Activated naive CD8-positive, alpha-beta T cell treated with anti-CD3 and anti-CD28 coated beads, Interleukin-2, amount 10 ng/mL, durations not matched to agents 7 days and 5 days (primary cell): ENCODE results near the gene VIT. TPM values are rescaled to one million over a fixed set of nuclear protein-coding genes. Genes with fewer than 3 reads are reported as not detected.
A peak's percentile ranks its signal among the peaks of the same experiment; 100 is the strongest.
"Not testable (repeated sequence)": the region's sequence is repeated elsewhere in the genome, so short reads cannot be mapped to it uniquely, and the experiment has no call there.

Experiments used
- ATAC-seq: fragments of 150-1000 bp; cut with Tn5 transposase; one replicate; pipeline ENCODE4 v1.10.0; 2021; ENCODE audit warnings: low read depth, moderate library complexity
- POLR2A ChIA-PET: fragments of 350-600 bp; sonication (Branson Sonifier 250); formaldehyde crosslinking; loops from one replicate; lab custom pipeline; 2021; ENCODE audit warnings: antibody characterized with exemption; lab: Charles Lee
- DNase-seq: peaks from one replicate; pipeline ENCODE4 v3.0.0; 2021
- H3K27ac Mint-ChIP-seq: one replicate; pipeline ENCODE4 v1.8.0; 2022; ENCODE audit warnings: mild to moderate bottlenecking, mixed read lengths
- H3K27me3 Mint-ChIP-seq: one replicate; pipeline ENCODE4 v1.8.0; 2022; ENCODE audit warnings: mild to moderate bottlenecking, moderate library complexity, mixed read lengths
- H3K36me3 Mint-ChIP-seq: one replicate; pipeline ENCODE4 v1.8.0; 2021; ENCODE audit warnings: mild to moderate bottlenecking, mixed read lengths
- H3K4me1 Mint-ChIP-seq: one replicate; pipeline ENCODE4 v1.8.0; 2021; ENCODE audit warnings: mixed read lengths
- H3K4me3 Mint-ChIP-seq: one replicate; pipeline ENCODE4 v1.8.0; 2022; ENCODE audit warnings: mild to moderate bottlenecking, moderate library complexity, mixed read lengths
- H3K9me3 Mint-ChIP-seq: one replicate; pipeline ENCODE4 v1.8.0; 2021; ENCODE audit warnings: mixed read lengths
- total RNA-seq, 2 experiments: library from RNA; stranded (reverse); gene quantifications; one replicate each; pipeline ENCODE4 v1.2.3, GENCODE V29; 2021

The VIT gene
- total RNA-seq, 2 experiments from 2014 or later: not detected

DNA sequence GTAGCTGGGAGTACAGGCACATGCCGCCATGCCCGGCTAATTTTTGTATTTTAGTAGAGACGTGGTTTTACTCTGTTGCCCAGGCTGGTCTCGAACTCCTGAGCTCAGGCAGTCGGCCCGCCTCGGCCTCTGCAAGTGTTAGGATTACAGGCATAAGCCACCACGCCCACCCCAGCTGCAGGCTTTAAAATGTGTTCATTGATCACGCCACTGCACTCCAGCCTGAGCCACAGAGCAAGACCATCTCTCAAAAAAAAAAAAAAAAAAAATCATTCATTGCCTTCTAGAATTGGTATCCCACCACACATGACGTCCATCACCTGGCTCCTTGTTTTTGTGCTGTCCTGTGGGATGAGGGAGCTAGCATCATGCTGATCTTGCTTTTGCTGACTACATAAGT, 127.4 kb downstream of the VIT start:
- Mint-ChIP-seq H3K27ac (no peak overlapping the region), H3K4me1 (no peaks in the 10 kb centered on the region), H3K9me3 (no peaks in the 10 kb centered on the region), H3K36me3 (no peaks in the 10 kb centered on the region), H3K4me3 (no peak overlapping the region), H3K27me3 (peaks cover 9% of the 10 kb centered on the region)
- ATAC-seq (no peak), DNase-seq (no peak)
- POLR2A ChIA-PET: no interaction called here

DNA sequence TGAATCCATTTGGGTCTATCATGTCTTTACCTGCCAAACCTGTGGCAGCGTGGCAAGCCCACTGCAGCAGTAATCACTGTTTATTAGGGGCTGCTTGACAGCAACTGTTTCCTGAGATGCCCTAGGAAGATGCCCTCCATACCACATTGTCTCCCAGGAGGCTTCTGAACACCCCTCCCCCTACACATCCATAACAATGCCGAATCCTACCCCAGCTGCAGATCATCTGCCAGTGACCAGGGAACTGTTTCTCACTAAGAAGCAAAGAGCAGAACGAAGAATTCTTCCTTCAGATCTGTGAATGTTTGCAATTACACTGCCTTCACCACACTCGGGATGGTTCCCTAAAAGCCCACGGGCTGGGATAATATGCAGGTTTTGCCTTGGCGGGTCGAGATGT, 127.8 kb downstream of the VIT start:
- no peak overlapping the region for H3K27ac Mint-ChIP-seq
- H3K4me3 Mint-ChIP-seq: no peak overlapping the region
- H3K36me3 Mint-ChIP-seq: no peaks in the 10 kb centered on the region
- ATAC-seq (no peak), DNase-seq (no peak)
- no peaks in the 10 kb centered on the region for H3K9me3 Mint-ChIP-seq
- H3K27me3 Mint-ChIP-seq: peaks cover 11% of the 10 kb centered on the region
- POLR2A ChIA-PET: no interaction called here
- no peaks in the 10 kb centered on the region for H3K4me1 Mint-ChIP-seq

DNA sequence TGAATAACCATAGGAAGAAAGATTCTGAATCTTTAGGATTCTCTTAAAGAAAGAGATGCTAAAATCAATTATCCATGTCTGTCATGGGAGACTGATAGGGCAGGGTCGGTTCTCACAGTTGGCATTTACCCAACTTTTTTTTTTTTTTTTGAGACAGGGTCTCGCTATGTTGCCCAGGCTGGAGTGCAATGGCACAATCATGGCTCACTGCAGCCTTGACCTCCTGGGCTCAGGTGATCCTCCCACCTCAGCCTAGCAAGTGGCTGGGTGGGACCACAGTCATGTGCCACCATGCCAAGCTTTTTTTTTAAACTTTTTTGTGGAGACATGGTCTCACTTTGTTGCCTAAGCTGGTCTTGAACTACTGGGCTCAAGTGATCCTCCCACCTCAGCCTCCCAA, 128.2 kb downstream of the VIT start:
- POLR2A ChIA-PET, H3K4me3 Mint-ChIP-seq, H3K27ac Mint-ChIP-seq, ATAC-seq, DNase-seq, H3K9me3 Mint-ChIP-seq, H3K36me3 Mint-ChIP-seq, H3K4me1 Mint-ChIP-seq: not testable (repeated sequence)
- peaks cover 11% of the 10 kb centered on the region for H3K27me3 Mint-ChIP-seq

DNA sequence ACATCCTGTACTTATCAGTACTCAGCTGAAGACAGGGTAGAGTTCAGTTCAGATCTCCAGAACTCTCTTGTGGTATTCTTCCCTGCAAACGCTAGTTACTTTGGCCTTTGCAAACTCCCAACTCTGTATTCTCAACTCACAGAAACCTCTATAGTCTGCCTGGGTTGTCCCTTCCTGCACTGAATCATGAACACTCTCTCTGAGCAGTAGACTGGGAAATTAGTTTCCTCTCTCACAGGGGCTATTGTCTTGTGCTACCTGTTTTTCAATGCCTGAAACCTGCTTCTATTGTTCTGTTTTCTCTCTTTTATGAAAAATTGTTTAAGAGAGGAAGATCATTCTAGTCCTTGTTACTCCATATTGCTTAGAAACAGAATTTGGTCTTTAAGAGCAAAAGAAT, 134.7 kb downstream of the VIT start:
- Mint-ChIP-seq H3K36me3 (no peaks in the 10 kb centered on the region), H3K27ac (no peak overlapping the region), H3K4me3 (no peak overlapping the region), H3K4me1 (peaks cover 6% of the 10 kb centered on the region), H3K27me3 (peaks cover 18% of the 10 kb centered on the region), H3K9me3 (peaks cover 2% of the 10 kb centered on the region)
- POLR2A ChIA-PET: no interaction called here
- ATAC-seq (no peak), DNase-seq (no peak)

DNA sequence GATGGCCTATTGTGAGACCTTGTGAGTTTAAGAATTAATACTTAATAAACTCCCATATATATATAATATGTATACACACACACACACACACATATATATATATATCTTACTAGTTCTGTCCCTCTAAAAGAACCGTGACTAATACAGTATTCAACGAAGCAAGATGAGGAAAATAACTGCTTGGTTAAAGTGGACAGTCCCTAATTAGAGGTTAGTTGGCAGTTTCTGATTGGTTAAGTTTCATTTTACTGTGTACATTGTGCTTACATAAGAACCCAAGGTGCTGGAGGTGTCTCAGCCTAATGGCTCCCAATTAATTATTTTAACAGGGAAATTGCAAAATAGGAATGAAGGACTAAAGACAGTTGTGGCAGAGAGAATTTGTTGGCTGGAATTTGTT, 137.7 kb downstream of the VIT start:
- DNase-seq (no peak), ATAC-seq (no peak)
- no peak overlapping the region for H3K4me3 Mint-ChIP-seq
- H3K27ac Mint-ChIP-seq: no peak overlapping the region
- H3K9me3 Mint-ChIP-seq: peaks cover 2% of the 10 kb centered on the region
- H3K36me3 Mint-ChIP-seq: no peaks in the 10 kb centered on the region
- POLR2A ChIA-PET: no interaction called here
- peaks cover 6% of the 10 kb centered on the region for H3K4me1 Mint-ChIP-seq
- H3K27me3 Mint-ChIP-seq: peaks cover 7% of the 10 kb centered on the region

DNA sequence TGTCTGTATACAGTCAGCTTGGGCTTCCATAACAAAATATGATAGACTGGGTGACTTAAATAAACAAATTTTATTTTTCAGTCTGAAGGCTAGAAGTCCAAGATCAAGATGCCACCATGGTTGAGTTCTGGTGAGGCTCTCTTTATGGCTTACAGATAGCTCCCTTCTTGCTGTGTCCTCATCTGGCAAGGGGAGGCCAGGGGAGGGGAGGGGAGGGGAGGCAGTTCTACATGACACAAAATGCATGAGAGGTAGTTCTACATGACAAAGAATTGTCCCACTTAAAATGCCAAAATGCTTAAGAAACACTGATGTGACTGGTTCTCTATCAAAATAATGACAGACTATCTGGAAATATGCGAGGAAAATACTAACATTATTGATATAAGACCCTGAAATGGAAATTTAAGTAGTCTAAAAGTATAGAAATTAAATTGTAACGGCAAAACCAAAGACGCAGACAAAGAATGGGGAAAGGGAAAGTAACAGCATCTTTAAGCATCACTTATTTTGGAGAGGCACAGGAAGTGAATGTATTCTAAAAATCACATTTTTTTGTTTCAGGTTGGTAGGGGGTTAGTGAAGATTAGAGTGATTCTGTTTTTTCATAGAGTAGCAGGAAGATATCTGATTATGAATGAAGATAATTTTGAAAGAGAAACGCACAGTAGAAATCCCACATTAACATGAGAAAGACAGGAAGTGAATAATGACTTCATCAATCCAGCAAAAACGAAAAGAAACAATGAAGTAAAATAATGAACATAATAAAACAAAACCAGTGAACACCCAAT, 138.4 kb downstream of the VIT start:
- Mint-ChIP-seq H3K27ac (peak overlapping the region; percentile 49), H3K36me3 (no peaks in the 10 kb centered on the region), H3K27me3 (peaks cover 7% of the 10 kb centered on the region), H3K9me3 (peaks cover 2% of the 10 kb centered on the region), H3K4me3 (peak overlapping the region; percentile 21), H3K4me1 (peaks cover 6% of the 10 kb centered on the region)
- POLR2A ChIA-PET: no interaction called here
- DNase-seq (no peak), ATAC-seq (no peak)

DNA sequence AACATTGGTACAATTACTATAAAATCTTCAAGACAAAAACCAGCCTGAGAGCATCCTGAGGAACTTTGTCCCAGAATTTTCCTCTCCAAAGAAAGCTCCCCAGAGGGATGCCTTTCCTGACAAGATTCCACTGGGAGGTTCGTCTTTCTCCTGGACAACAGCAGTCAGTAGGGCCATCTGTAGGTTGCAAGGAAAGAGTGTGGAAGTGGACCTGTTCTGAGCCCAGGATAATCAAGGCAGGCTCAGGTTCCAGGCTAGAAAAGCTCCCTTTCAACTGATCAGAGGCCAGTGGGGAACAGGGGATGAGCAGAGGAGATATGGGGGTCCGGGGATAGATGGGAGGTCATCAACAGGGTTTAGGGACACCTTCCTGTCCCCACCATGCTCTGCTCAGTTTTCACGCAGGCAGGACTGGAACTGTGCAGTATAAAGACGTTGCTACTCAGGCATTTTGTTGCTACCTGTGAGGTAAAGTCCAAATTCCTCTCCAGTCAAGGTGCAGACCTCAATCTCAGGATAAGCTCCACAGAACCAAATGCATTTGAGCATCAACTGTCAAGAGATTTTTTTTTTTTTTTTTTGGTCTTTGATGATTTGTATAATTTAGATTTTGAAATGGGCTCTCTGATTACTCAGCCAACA, 143.6 kb downstream of the VIT start:
- DNase-seq (no peak), ATAC-seq (no peak)
- Mint-ChIP-seq H3K36me3 (peaks cover 12% of the 10 kb centered on the region), H3K4me1 (peaks cover 5% of the 10 kb centered on the region), H3K9me3 (no peaks in the 10 kb centered on the region), H3K4me3 (no peak overlapping the region), H3K27ac (no peak overlapping the region), H3K27me3 (no peaks in the 10 kb centered on the region)
- POLR2A ChIA-PET: no interaction called here

DNA sequence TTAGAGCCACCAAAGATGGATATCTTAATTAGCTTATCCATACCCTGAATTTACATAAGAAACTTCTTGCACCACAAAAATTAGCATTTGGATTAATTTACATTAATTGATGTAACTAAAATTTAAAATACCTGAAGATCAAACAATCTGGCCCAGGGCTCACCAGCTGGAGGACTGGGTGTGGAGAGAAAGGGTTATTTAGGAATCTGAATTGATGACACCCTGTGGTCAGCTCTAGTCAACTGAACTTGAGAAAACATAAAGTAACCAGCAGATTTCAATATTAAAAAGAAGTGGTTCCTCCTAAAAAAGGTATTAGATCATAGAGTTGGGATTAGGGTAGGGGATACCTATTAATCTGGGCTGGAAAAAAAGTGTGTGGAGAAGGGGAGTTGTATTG, 147.3 kb downstream of the VIT start:
- Mint-ChIP-seq H3K9me3 (no peaks in the 10 kb centered on the region), H3K27me3 (no peaks in the 10 kb centered on the region), H3K36me3 (peaks cover 19% of the 10 kb centered on the region), H3K4me3 (no peak overlapping the region), H3K4me1 (peaks cover 2% of the 10 kb centered on the region), H3K27ac (no peak overlapping the region)
- POLR2A ChIA-PET: no interaction called here
- ATAC-seq (no peak), DNase-seq (no peak)

DNA sequence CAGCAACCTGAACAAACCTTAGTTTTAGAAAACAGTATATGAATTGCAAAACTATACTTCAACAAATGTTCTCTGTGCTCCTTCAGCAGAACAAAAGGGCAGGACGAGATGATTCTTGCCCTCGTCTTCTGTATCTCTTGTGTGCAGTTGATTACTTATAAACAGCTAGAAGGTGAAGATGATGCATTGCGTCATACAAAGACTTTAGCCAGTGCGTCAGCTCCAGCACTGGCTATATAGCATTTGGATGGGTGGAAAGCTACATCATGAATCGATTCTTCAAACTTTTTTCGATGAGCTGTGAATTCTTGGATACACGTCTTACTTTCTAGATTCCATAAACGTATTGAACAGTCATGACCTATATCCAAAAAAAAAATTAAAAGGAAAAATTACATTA, 152.8 kb downstream of the VIT start:
- peaks cover 32% of the 10 kb centered on the region for H3K36me3 Mint-ChIP-seq
- H3K27me3 Mint-ChIP-seq: no peaks in the 10 kb centered on the region
- ATAC-seq: no peak
- H3K4me3 Mint-ChIP-seq: no peak overlapping the region
- H3K4me1 Mint-ChIP-seq: no peaks in the 10 kb centered on the region
- no peaks in the 10 kb centered on the region for H3K9me3 Mint-ChIP-seq
- DNase-seq: no peak
- H3K27ac Mint-ChIP-seq: no peak overlapping the region
- POLR2A ChIA-PET: no interaction called here

DNA sequence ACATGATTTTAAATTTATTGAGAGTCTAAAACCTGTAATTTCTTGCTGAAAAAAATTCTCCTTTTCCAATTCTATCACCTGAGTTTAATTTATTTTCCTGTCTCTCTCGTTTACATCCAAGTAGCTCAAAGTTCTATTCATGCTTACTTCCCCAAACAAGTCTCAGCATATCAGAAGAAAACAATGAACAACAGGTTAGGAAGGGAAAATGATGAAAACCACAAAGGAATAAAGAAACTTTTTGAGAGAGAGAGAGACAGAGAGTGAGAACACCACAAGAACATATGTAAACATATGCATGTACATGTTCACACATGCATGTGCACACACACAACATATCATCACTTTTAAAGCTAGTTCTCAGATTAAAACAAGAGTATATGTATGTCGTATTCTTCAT, 157.7 kb downstream of the VIT start:
- no peak overlapping the region for H3K4me3 Mint-ChIP-seq
- H3K27ac Mint-ChIP-seq: no peak overlapping the region
- DNase-seq: no peak
- H3K27me3 Mint-ChIP-seq: no peaks in the 10 kb centered on the region
- no peaks in the 10 kb centered on the region for H3K9me3 Mint-ChIP-seq
- POLR2A ChIA-PET: no interaction called here
- ATAC-seq: no peak
- H3K4me1 Mint-ChIP-seq: peaks cover 7% of the 10 kb centered on the region
- H3K36me3 Mint-ChIP-seq: peaks cover 30% of the 10 kb centered on the region

DNA sequence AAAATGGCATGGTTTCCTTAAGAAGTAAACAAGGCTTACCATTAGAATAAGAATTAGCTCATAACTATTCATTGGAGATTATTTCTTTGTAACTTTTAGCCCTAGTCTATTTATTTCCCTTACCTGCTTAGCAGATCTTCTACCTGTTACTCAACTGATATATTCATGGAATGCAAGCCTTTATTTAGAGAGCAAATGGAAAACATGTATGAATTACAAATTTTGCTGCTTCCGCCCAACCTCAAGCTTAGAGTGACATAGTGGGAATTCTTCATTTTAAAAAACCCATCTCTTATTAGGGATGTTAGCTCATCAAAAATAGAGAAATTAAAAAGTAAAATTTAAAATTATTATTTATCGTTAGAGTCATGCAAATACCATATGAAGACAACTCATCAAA, 158.9 kb downstream of the VIT start:
- no peak overlapping the region for H3K27ac Mint-ChIP-seq
- peaks cover 21% of the 10 kb centered on the region for H3K36me3 Mint-ChIP-seq
- POLR2A ChIA-PET: no interaction called here
- ATAC-seq (no peak), DNase-seq (no peak)
- H3K4me3 Mint-ChIP-seq: no peak overlapping the region
- H3K27me3 Mint-ChIP-seq: no peaks in the 10 kb centered on the region
- peaks cover 7% of the 10 kb centered on the region for H3K4me1 Mint-ChIP-seq
- H3K9me3 Mint-ChIP-seq: no peaks in the 10 kb centered on the region

DNA sequence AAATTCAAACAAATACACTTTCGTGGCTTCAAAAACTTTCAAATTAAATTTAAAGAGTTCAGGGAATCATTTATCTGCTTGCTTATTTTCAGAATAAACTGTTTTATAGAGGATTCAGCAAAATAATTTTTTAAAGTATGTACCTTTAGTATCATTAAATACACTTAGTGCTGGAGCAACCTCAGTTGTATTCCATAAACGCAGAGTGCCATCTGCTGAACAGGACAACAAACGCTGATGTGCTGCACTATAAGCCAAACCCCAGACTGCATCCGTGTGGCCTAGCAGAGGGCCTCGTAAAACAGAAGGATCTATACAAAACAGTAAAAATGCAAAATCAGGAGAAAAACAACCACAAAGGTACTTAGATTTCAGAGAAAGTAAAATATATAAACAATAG, 161.2 kb downstream of the VIT start:
- Mint-ChIP-seq H3K27me3 (no peaks in the 10 kb centered on the region), H3K4me1 (peaks cover 7% of the 10 kb centered on the region), H3K36me3 (peaks cover 12% of the 10 kb centered on the region), H3K27ac (no peak overlapping the region), H3K9me3 (no peaks in the 10 kb centered on the region), H3K4me3 (no peak overlapping the region)
- ATAC-seq (no peak), DNase-seq (no peak)
- POLR2A ChIA-PET: no interaction called here

DNA sequence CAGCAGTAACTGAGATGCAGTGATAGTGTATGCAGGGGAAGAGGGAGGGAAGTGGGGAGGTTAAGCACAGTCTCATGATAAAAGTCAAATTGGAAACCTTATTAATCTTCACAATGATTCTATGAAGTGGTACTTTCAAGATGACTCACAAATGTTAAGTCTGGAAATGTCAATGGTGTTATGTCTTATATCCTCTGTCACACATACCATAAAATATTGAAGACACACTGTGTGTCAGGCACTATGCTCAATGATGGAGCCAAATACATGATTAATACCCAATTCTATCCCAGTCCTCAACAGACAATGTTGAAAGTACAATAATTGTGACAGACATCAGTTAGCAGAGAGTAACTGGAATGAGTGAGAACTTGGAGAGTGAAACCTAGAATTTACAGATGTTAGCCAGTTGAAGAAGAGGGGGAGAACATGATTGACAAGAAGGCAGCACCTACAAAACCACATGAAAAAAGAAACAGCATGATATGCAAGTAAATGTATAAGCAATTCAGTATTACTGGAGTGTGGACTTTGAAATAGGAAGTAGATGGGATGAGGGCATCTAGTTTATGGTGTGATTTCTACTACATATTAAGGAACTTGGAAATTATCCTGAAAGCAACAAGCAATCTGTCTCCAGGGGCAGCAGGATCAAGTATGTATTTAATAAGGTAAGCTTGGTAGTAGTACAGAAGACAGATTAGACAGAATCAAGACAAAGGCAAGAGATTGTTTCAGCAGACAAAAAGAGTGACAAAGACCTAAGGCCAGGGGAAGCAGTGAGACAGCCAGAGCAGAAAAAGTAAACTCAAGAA, 162.3 kb downstream of the VIT start:
- POLR2A ChIA-PET: no interaction called here
- Mint-ChIP-seq H3K27me3 (no peaks in the 10 kb centered on the region), H3K36me3 (peaks cover 21% of the 10 kb centered on the region), H3K27ac (peak overlapping the region; percentile 3), H3K9me3 (no peaks in the 10 kb centered on the region), H3K4me1 (peaks cover 7% of the 10 kb centered on the region), H3K4me3 (no peak overlapping the region)
- DNase-seq (no peak), ATAC-seq (no peak)
